CD14-positive monocyte (primary cell): ENCODE measurements around the gene EAF2. TPM values are rescaled to one million over a fixed set of nuclear protein-coding genes. Genes with fewer than 3 reads are reported as not detected.

Experiments
- DNase-seq, 3 donors: peaks; one replicate each; pipeline ENCODE4 v3.0.0-alpha.2; 2011 to 2022
- H2AFZ ChIP-seq: 2 replicates; pipeline ENCODE4 v1.6.0; 2012; ENCODE audit warnings: mild to moderate bottlenecking, low read depth, low read length, inconsistent platforms; ENCODE audit not compliant: insufficient read depth, poor library complexity, severe bottlenecking
- H3K27ac ChIP-seq, 2 donors: 1 replicate in 1 of 2; 2 replicates in 1 of 2; pipeline ENCODE4 v1.5.1; 2012 to 2013; ENCODE audit warnings: low read length in 2 of 2, control low read depth in 1 of 2, inconsistent platforms in 1 of 2, low read depth in 1 of 2, mild to moderate bottlenecking in 1 of 2
- H3K27me3 ChIP-seq, 2 donors: one replicate each; pipeline versions ENCODE4 v1.6.0 to v1.6.1; 2011 to 2013; ENCODE audit warnings: low read length in 2 of 2; ENCODE audit not compliant: control insufficient read depth in 2 of 2, insufficient read depth in 2 of 2
- H3K36me3 ChIP-seq, 2 donors: replicated peaks in 1 of 2; 1 replicate in 1 of 2; 2 replicates in 1 of 2; pipeline versions ENCODE4 v1.5.1 to v1.6.1; 2012 to 2013; ENCODE audit warnings: low read length in 2 of 2, control low read depth in 1 of 2, inconsistent platforms in 1 of 2, mild to moderate bottlenecking in 1 of 2; ENCODE audit not compliant: insufficient read depth in 2 of 2, control insufficient read depth in 1 of 2
- H3K4me1 ChIP-seq, 2 donors: 1 replicate in 1 of 2; 2 replicates in 1 of 2; pipeline versions ENCODE4 v1.5.1 to v1.6.1; 2012 to 2013; ENCODE audit warnings: low read length in 2 of 2, control low read depth in 1 of 2, inconsistent platforms in 1 of 2, mild to moderate bottlenecking in 1 of 2, moderate library complexity in 1 of 2; ENCODE audit not compliant: insufficient read depth in 2 of 2, control insufficient read depth in 1 of 2
- H3K4me2 ChIP-seq: replicated peaks from 2 replicates; pipeline ENCODE3; 2012; ENCODE audit warnings: low read length, moderate library complexity, mild to moderate bottlenecking; ENCODE audit not compliant: poor library complexity, severe bottlenecking; ENCODE audit errors: extremely low read depth
- H3K4me3 ChIP-seq, 3 experiments: fragments of 200-600 bp in 1 of 3; sonication (generic) in 1 of 3; replicated peaks in 1 of 3; 1 replicate in 2 of 3; 2 replicates in 1 of 3; pipeline ENCODE4 v1.5.1; 2011 to 2013; ENCODE audit warnings: low read length in 3 of 3, mild to moderate bottlenecking in 3 of 3, control low read depth in 2 of 3, low read depth in 2 of 3, inconsistent platforms in 1 of 3, moderate library complexity in 1 of 3
- H3K79me2 ChIP-seq: 2 replicates; pipeline ENCODE4 v1.6.0; 2012; ENCODE audit warnings: mild to moderate bottlenecking, control low read depth, inconsistent platforms, low read length, moderate library complexity; ENCODE audit not compliant: insufficient read depth
- H3K9ac ChIP-seq: 2 replicates; pipeline ENCODE4 v1.6.0; 2017; ENCODE audit warnings: low read length, mild to moderate bottlenecking; ENCODE audit not compliant: insufficient read depth, poor library complexity, severe bottlenecking
- H3K9me3 ChIP-seq, 2 donors: replicated peaks in 1 of 2; 1 replicate in 1 of 2; 2 replicates in 1 of 2; pipeline versions ENCODE4 v1.5.1 to v1.6.1; 2012 to 2013; ENCODE audit warnings: low read length in 2 of 2, control low read depth in 1 of 2; ENCODE audit not compliant: control insufficient read depth in 1 of 2, insufficient read depth in 1 of 2
- H4K20me1 ChIP-seq: 2 replicates; pipeline ENCODE4 v1.6.0; 2012; ENCODE audit warnings: mild to moderate bottlenecking, low read length, control low read depth, moderate library complexity; ENCODE audit not compliant: insufficient read depth
- H3K27ac Mint-ChIP-seq, 7 donors: one replicate each; pipeline ENCODE4 v1.8.0; 2020; ENCODE audit warnings: mild to moderate bottlenecking in 7 of 7, mixed read lengths in 7 of 7, moderate library complexity in 6 of 7, inconsistent platforms in 2 of 7
- H3K27me3 Mint-ChIP-seq, 3 donors: one replicate each; pipeline ENCODE4 v1.8.0; 2021 to 2022; ENCODE audit warnings: low read depth in 3 of 3, mild to moderate bottlenecking in 3 of 3, mixed read lengths in 3 of 3, moderate library complexity in 3 of 3, inconsistent platforms in 1 of 3
- H3K36me3 Mint-ChIP-seq, 2 donors: one replicate each; pipeline ENCODE4 v1.8.0; 2020; ENCODE audit warnings: mixed read lengths in 2 of 2, inconsistent platforms in 1 of 2, mild to moderate bottlenecking in 1 of 2
- H3K4me1 Mint-ChIP-seq: one replicate; pipeline ENCODE4 v1.8.0; 2020; ENCODE audit warnings: mild to moderate bottlenecking, mixed read lengths
- H3K4me3 Mint-ChIP-seq, 2 donors: one replicate each; pipeline ENCODE4 v1.8.0; 2020; ENCODE audit warnings: mild to moderate bottlenecking in 2 of 2, mixed read lengths in 2 of 2, moderate library complexity in 1 of 2
- H3K9me3 Mint-ChIP-seq, 7 donors: one replicate each; pipeline ENCODE4 v1.8.0; 2020 to 2022; ENCODE audit warnings: mixed read lengths in 7 of 7, mild to moderate bottlenecking in 6 of 7, moderate library complexity in 6 of 7, inconsistent platforms in 2 of 7
- CTCF ChIP-seq: fragments of 200-600 bp; IDR thresholded peaks from one replicate; pipeline ENCODE4 v1.8.0; 2022; ENCODE audit warnings: antibody characterized with exemption, mild to moderate bottlenecking
- WGBS: methylation state at CpG from one replicate; pipeline ENCODE4 v1.1.5; 2013; ENCODE audit warnings: missing lambda C conversion rate; ENCODE audit not compliant: insufficient coverage; 5-methylcytosine and 5-hydroxymethylcytosine counted together
- intact Hi-C, 2 donors: fragments of 100-400 bp; cut with micrococcal nuclease; formaldehyde crosslinking; loops; one replicate each; pipeline versions ENCODE4 v1.15.0 to v1.15.1; 2023
- polyA plus RNA-seq, 3 donors: library from polyadenylated mRNA; depleted of rRNA in 1 of 3; unstranded in 2 of 3; stranded (reverse) in 1 of 3; fragments of 300-500 nt in 2 of 3; fragments of >200 nt in 1 of 3; fragmentation: Illumina TruSeq in 2 of 3; gene quantifications; 1 replicate in 2 of 3; 2 replicates in 1 of 3; pipeline ENCODE4 v1.2.3, GENCODE V29; 2012 to 2021

EAF2 gene
- polyA plus RNA-seq, 3 donors, result 31.5 to 91.6 (median 75.7) TPM

DNA sequence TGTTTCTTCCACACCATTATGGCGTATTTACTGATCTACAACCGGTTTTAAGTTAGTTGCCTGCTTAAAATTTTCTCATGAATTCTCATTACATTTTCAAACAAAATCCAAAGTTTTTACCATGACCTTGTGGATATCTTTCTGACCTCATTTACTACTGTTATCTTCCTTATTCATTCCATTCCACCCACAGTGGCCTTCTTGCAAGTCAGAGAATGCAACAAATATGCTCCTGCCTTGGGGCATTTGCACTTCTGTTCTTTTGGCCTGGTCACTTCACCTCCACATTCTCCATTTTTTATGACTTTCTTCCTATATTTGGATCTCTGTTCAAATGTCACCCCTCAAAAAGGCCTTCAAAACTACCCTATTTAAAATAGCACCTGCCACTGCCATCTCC is 50.4 kb downstream of the EAF2 start:
- Mint-ChIP-seq H3K4me1 (no peaks in the 10 kb centered on the region), H3K36me3 (peaks cover 23 to 50% of the 10 kb centered on the region in 2 donors), H3K9me3 (no peaks in the 10 kb centered on the region), H3K4me3 (no peak overlapping the region), H3K27ac (peak overlapping the region in 5 of 7 donors; percentile 25 to 76 (median 44)), H3K27me3 (no peaks in the 10 kb centered on the region)
- no peaks in the 10 kb centered on the region for H3K4me1 ChIP-seq
- H3K36me3 ChIP-seq, result peaks cover 11 to 47% of the 10 kb centered on the region in 2 donors
- no peak for DNase-seq
- no peak overlapping the region for H3K4me2 ChIP-seq
- intact Hi-C loops, result no loop called here
- H3K9ac ChIP-seq, result no peak overlapping the region
- H3K27ac ChIP-seq, result no peak overlapping the region
- no peaks in the 10 kb centered on the region for H4K20me1 ChIP-seq
- TF ChIP-seq CTCF, result no peak
- WGBS, result 100% methylated on average over 1 of the region's 2 CpGs
- H3K27me3 ChIP-seq, result no peaks in the 10 kb centered on the region
- H3K79me2 ChIP-seq, result peaks cover 45% of the 10 kb centered on the region
- no peak overlapping the region for H3K4me3 ChIP-seq
- no peaks in the 10 kb centered on the region for H3K9me3 ChIP-seq
- H2AFZ ChIP-seq, result no peak overlapping the region

DNA sequence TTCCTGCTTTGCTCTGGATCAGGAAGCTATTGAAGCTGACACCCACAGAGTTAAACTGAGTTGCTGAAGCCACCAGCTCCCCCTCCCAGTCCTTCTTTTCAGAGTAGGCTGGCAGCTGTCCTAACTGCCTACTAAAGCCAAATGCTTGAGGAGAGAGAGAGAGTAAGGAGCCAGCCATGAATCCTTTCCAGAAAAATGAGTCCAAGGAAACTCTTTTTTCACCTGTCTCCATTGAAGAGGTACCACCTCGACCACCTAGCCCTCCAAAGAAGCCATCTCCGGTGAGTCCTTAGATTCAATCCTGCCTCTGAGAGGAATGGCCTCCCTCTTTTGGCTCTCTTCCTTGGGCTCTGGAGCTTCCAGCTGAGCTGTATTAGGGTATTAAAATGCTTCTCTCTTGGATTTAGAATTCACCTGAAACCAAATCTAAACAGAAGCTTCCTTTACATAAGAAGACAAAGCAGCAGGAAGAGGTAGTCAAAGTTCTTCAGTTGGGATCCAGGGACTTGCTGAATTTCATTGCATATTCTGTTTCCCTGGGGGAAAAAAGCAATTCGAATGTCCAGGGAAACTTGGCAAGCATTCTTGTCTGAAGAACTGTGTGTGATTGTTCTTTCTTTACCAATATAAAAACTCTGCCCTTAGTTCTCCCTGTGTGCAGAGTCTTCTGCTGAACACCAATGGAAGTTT is 59.4 kb downstream of the EAF2 start, which contains the start of gene SLC15A2:
Gene SLC15A2, plus strand, starts transcription at position 101 of the 690 bp plus-strand sequence. Its CDS starts 76 bp downstream, at position 177.
- Histone ChIP-seq H4K20me1 (no peaks in the 10 kb centered on the region), H3K36me3 (peaks cover 42 to 64% of the 10 kb centered on the region in 2 donors), H3K4me2 (no peak within 1 kb of the TSS), H3K27me3 (no peaks in the 10 kb centered on the region), H3K4me3 (no peak within 1 kb of the TSS), H3K27ac (peak within 1 kb of the TSS in 1 of 2 donors; percentile 38), H3K9ac (no peak within 1 kb of the TSS), H3K4me1 (no peaks in the 10 kb centered on the region), H3K9me3 (no peaks in the 10 kb centered on the region), H3K79me2 (no peaks in the 10 kb centered on the region), H2AFZ (no peak within 1 kb of the TSS)
- Mint-ChIP-seq H3K27me3 (no peaks in the 10 kb centered on the region), H3K4me3 (no peak within 1 kb of the TSS), H3K4me1 (no peaks in the 10 kb centered on the region), H3K27ac (peak within 1 kb of the TSS in 5 of 7 donors; percentile 6 to 66 (median 46)), H3K36me3 (peaks cover 42 to 59% of the 10 kb centered on the region in 2 donors), H3K9me3 (no peaks in the 10 kb centered on the region)
- no peak for TF ChIP-seq CTCF
- DNase-seq, result no peak
- intact Hi-C loops, result no loop called here
- no CpG with 5 or more reads among the region's 3 CpGs for WGBS
